Liver (tissue), 9 donors: ENCODE measurements around the gene ANXA11. TPM values are rescaled to one million over a fixed set of nuclear protein-coding genes. Genes with fewer than 3 reads are reported as not detected.

Source experiments
- DNase-seq: peaks from one replicate; pipeline ENCODE4 v3.0.0-alpha.2; 2017; ENCODE audit warnings: low spot score
- H3K27ac ChIP-seq, 2 donors: one replicate each; pipeline ENCODE4 v1.7.0; 2013; ENCODE audit warnings: inconsistent platforms in 2 of 2, low read length in 2 of 2, control low read depth in 1 of 2, low read depth in 1 of 2, mild to moderate bottlenecking in 1 of 2
- H3K27me3 ChIP-seq, 4 donors: one replicate each; pipeline versions ENCODE4 v1.6.1 to v1.7.0; 2013; ENCODE audit warnings: low read length in 3 of 4, inconsistent platforms in 1 of 4, mild to moderate bottlenecking in 1 of 4, moderate library complexity in 1 of 4; ENCODE audit not compliant: control insufficient read depth in 4 of 4, insufficient read depth in 4 of 4
- H3K36me3 ChIP-seq, 4 donors: one replicate each; pipeline versions ENCODE4 v1.6.1 to v1.7.0; 2013; ENCODE audit warnings: low read length in 3 of 4, mild to moderate bottlenecking in 3 of 4, low read depth in 1 of 4, moderate library complexity in 1 of 4; ENCODE audit not compliant: control insufficient read depth in 4 of 4, insufficient read depth in 3 of 4
- H3K4me1 ChIP-seq, 4 donors: one replicate each; pipeline versions ENCODE4 v1.6.1 to v1.7.0; 2013; ENCODE audit warnings: low read length in 3 of 4, mild to moderate bottlenecking in 3 of 4, moderate library complexity in 1 of 4; ENCODE audit not compliant: control insufficient read depth in 4 of 4, insufficient read depth in 4 of 4
- H3K4me3 ChIP-seq, 3 donors: one replicate each; pipeline versions ENCODE4 v1.6.1 to v1.7.0; 2013; ENCODE audit warnings: low read length in 3 of 3, control low read depth in 1 of 3, low read depth in 1 of 3, mild to moderate bottlenecking in 1 of 3
- H3K9ac ChIP-seq, 2 donors: one replicate each; pipeline ENCODE4 v1.7.0; 2013; ENCODE audit warnings: low read length in 2 of 2, mild to moderate bottlenecking in 2 of 2, moderate library complexity in 2 of 2, control low read depth in 1 of 2, low read depth in 1 of 2
- H3K9me3 ChIP-seq, 4 donors: one replicate each; pipeline versions ENCODE4 v1.6.1 to v1.7.0; 2013; ENCODE audit warnings: low read length in 3 of 4; ENCODE audit not compliant: control insufficient read depth in 4 of 4
- CTCF ChIP-seq: fragments of 150-350 bp; IDR thresholded peaks from 2 replicates; pipeline ENCODE4 v1.5.1; 2017; ENCODE audit warnings: improper control_type of control experiment, low read depth, low read length; ENCODE audit not compliant: missing input control
- EGR1 ChIP-seq, 2 donors: IDR thresholded peaks; 2 replicates each; pipeline ENCODE4 v1.6.1; 2016 to 2018; ENCODE audit warnings: antibody characterized with exemption in 2 of 2, low read depth in 2 of 2
- FOXA1 ChIP-seq: IDR thresholded peaks from 2 replicates; pipeline ENCODE4 v1.6.1; 2016; ENCODE audit warnings: antibody characterized with exemption
- GABPA ChIP-seq, 2 donors: IDR thresholded peaks in 1 of 2; conservative IDR thresholded peaks in 1 of 2; 2 replicates each; pipeline ENCODE4 v1.6.1; 2016; ENCODE audit warnings: antibody characterized with exemption in 2 of 2, mild to moderate bottlenecking in 1 of 2, moderate library complexity in 1 of 2
- HNF4A ChIP-seq, 2 donors: conservative IDR thresholded peaks; 2 replicates each; pipeline ENCODE4 v1.6.1; 2016; ENCODE audit warnings: antibody characterized with exemption in 2 of 2, mild to moderate bottlenecking in 2 of 2
- HNF4G ChIP-seq: IDR thresholded peaks from 2 replicates; pipeline ENCODE4 v1.6.1; 2016; ENCODE audit warnings: antibody characterized with exemption
- JUND ChIP-seq, 2 donors: IDR thresholded peaks; 2 replicates each; pipeline ENCODE4 v1.6.1; 2016; ENCODE audit warnings: antibody characterized with exemption in 2 of 2
- MAX ChIP-seq: IDR thresholded peaks from 2 replicates; pipeline ENCODE4 v1.6.1; 2016; ENCODE audit warnings: antibody characterized with exemption
- NR2F2 ChIP-seq: IDR thresholded peaks from 2 replicates; pipeline ENCODE4 v1.6.1; 2016; ENCODE audit warnings: antibody characterized with exemption
- RAD21 ChIP-seq, 2 donors: IDR thresholded peaks; 2 replicates each; pipeline ENCODE4 v1.6.1; 2016; ENCODE audit warnings: antibody characterized with exemption in 2 of 2, mild to moderate bottlenecking in 2 of 2
- RXRA ChIP-seq, 2 donors: IDR thresholded peaks; 2 replicates each; pipeline ENCODE4 v1.6.1; 2017 to 2018; ENCODE audit warnings: antibody characterized with exemption in 2 of 2, mild to moderate bottlenecking in 1 of 2
- SP1 ChIP-seq: IDR thresholded peaks from 2 replicates; pipeline ENCODE4 v1.6.1; 2018; ENCODE audit warnings: antibody characterized with exemption, mild to moderate bottlenecking
- TAF1 ChIP-seq: conservative IDR thresholded peaks from 2 replicates; pipeline ENCODE4 v1.6.1; 2016; ENCODE audit warnings: antibody characterized with exemption, mild to moderate bottlenecking
- YY1 ChIP-seq: IDR thresholded peaks from 2 replicates; pipeline ENCODE4 v1.6.1; 2016; ENCODE audit warnings: antibody characterized with exemption, mild to moderate bottlenecking
- ZBTB33 ChIP-seq: IDR thresholded peaks from 2 replicates; pipeline ENCODE4 v1.6.1; 2016; ENCODE audit warnings: antibody characterized with exemption
- WGBS: extraction: QIAGEN DNeasy Blood & Tissue Kit; methylation state at CpG from one replicate; pipeline ENCODE4 v1.1.7; 2013; 5-methylcytosine and 5-hydroxymethylcytosine counted together
- polyA plus RNA-seq, 2 donors: library from polyadenylated mRNA; stranded (reverse) in 1 of 2; unstranded in 1 of 2; fragments of 200-250 nt in 1 of 2; fragments of >200 nt in 1 of 2; fragmentation: Nextera tagmentation in 1 of 2; extraction: Ambion mirVana in 1 of 2; gene quantifications; one replicate each; pipeline versions ENCODE4 v1.2.1 to v1.2.3, GENCODE V29; 2013 to 2015
- total RNA-seq, 2 donors: library from RNA; depleted of rRNA; stranded (reverse); fragments of >200 nt; gene quantifications; one replicate each; pipeline ENCODE4 v1.2.3, GENCODE V29; 2014
- TF ChIP-seq, protein P1 (sequence below): IDR thresholded peaks from 2 replicates; pipeline ENCODE4 v1.6.1; 2016; ENCODE audit warnings: antibody characterized with exemption, mild to moderate bottlenecking
- donor health status: healthy.
- donor health status: healthy.
- donor health status: healthy.
- donor health status: healthy.
- donor health status: healthy.

Gene ANXA11
- total and polyA plus RNA-seq, 4 donors = 14.0 to 40.4 (median 24.8) TPM

DNA sequence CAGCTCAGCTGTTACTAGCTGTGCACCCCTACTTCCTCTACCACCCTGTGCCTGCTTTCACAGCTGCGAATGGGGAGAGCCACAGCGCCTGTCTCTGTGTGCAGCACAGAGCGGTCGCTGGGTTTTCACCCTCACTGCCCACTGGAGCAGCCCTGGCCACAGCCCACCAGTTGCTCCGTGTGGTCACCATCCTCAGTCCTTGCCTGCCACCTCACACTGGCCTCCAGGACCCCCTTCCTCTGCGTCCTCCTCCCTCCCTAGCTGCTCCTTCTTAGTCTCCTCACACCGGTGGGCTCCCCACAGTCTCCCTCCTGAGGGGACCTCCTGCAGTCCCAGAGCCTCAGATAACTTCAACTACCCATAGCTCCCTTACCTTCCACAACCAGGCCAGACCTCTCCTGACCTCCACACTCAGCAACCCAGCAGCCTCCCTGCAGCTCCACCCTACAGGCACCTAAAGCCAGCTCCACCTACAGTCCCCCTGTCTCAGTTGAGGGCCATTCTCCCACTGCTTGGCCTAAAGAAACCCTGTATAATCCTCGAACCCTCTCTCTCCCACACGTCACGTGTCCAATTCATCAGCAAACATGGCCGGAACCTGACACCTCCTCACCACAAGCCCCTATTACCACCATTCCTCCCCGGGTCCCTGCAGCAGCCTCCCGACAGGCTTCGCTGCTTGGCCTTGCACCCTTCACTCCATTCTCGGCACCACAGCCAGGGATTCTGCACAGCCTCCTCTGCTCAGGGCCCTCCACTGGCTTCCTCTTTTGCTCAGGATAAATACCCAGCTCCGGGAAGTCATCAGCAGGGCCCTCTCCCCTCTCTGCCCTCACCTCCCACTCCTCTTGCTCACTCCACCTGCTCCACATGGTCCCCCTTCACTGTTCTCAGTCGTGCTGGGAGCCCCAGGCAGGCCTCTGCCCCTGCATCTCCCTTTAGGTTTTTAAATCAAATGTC is 44.7 kb downstream of the ANXA11 start (continued):
- TF ChIP-seq EGR1 (IDR thresholded peaks at IDR 0.05; ENCODE audit: low read depth in 2 of 2) (no peak), GABPA (IDR thresholded peaks at IDR 0.05 in 1 of 2, conservative IDR thresholded peaks at IDR 0.05 in 1 of 2) (no peak)

DNA sequence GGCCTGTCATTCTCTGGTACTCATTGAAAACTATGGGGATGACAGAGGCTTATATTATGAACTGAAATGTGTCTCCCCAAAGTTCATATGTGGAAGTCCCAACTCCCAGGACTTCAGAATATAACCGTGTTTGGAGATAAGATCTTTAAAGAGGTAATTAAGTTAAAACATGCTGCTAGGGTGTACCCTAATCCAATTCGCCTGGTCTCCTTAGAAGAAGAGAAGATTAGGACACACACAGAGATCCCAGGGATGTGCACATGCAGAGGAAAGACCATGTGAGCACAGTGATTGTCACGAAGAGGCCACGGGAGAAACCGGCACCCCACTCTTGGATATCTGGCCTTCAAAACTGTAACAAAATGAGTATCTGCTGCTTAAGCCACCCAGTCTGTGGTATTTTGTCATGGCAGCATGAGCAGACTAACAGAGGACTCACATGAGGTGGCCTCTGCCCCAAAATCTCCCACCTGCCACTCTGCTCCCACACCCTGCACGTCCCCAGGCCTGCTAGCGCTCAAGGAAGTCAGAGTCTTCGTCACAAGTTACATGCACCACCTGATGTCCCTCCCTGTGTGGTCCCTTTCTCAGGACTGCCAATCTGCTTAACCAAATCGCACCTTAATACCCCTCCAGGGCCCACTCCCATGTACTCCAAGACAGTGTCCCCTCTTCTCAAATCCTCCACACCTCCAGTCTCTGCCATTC is 46.0 kb downstream of the ANXA11 start:
- H3K4me1 ChIP-seq = peaks cover 0 to 3% (median 0%) of the 10 kb centered on the region in 4 donors
- WGBS = 88% methylated on average over 9 of the region's 9 CpGs
- H3K36me3 ChIP-seq = peaks cover 11 to 71% (median 40%) of the 10 kb centered on the region in 4 donors
- no peak overlapping the region for H3K9ac ChIP-seq
- DNase-seq = no peak
- no peaks in the 10 kb centered on the region for H3K9me3 ChIP-seq
- TF ChIP-seq RXRA (IDR thresholded peaks at IDR 0.05) = no peak
- no peak for TF ChIP-seq HNF4G
- no peak for TF ChIP-seq RAD21 (IDR thresholded peaks at IDR 0.05)
- TF ChIP-seq SP1 = no peak
- TF ChIP-seq, protein P1, sequence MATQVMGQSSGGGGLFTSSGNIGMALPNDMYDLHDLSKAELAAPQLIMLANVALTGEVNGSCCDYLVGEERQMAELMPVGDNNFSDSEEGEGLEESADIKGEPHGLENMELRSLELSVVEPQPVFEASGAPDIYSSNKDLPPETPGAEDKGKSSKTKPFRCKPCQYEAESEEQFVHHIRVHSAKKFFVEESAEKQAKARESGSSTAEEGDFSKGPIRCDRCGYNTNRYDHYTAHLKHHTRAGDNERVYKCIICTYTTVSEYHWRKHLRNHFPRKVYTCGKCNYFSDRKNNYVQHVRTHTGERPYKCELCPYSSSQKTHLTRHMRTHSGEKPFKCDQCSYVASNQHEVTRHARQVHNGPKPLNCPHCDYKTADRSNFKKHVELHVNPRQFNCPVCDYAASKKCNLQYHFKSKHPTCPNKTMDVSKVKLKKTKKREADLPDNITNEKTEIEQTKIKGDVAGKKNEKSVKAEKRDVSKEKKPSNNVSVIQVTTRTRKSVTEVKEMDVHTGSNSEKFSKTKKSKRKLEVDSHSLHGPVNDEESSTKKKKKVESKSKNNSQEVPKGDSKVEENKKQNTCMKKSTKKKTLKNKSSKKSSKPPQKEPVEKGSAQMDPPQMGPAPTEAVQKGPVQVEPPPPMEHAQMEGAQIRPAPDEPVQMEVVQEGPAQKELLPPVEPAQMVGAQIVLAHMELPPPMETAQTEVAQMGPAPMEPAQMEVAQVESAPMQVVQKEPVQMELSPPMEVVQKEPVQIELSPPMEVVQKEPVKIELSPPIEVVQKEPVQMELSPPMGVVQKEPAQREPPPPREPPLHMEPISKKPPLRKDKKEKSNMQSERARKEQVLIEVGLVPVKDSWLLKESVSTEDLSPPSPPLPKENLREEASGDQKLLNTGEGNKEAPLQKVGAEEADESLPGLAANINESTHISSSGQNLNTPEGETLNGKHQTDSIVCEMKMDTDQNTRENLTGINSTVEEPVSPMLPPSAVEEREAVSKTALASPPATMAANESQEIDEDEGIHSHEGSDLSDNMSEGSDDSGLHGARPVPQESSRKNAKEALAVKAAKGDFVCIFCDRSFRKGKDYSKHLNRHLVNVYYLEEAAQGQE = no peak
- no peak for TF ChIP-seq CTCF
- no peaks in the 10 kb centered on the region for H3K27me3 ChIP-seq
- no peak overlapping the region for H3K4me3 ChIP-seq
- peak overlapping the region in 1 of 2 donors; percentile 9 for H3K27ac ChIP-seq

- Histone ChIP-seq H3K27ac (peak overlapping the region; percentile 9 to 19), H3K9me3 (no peaks in the 10 kb centered on the region), H3K36me3 (peaks cover 12 to 68% (median 37%) of the 10 kb centered on the region in 4 donors), H3K9ac (no peak overlapping the region), H3K4me3 (no peak overlapping the region), H3K4me1 (peaks cover 0 to 3% (median 0%) of the 10 kb centered on the region in 4 donors), H3K27me3 (no peaks in the 10 kb centered on the region)
- no peak for DNase-seq
- WGBS = 76% methylated on average over 14 of the region's 14 CpGs
- no peak for TF ChIP-seq ZBTB33
- peak; percentile 81 to 94 for TF ChIP-seq JUND (IDR thresholded peaks at IDR 0.05)
- TF ChIP-seq FOXA1 = no peak
- TF ChIP-seq HNF4A (conservative IDR thresholded peaks at IDR 0.05) = no peak
- TF ChIP-seq NR2F2 = no peak
- TF ChIP-seq CTCF = no peak
- TF ChIP-seq TAF1 = no peak
- peak in 1 of 2 donors; percentile 30 for TF ChIP-seq RAD21 (IDR thresholded peaks at IDR 0.05)
- TF ChIP-seq MAX = no peak
- no peak for TF ChIP-seq HNF4G
- TF ChIP-seq RXRA (IDR thresholded peaks at IDR 0.05) = no peak
- TF ChIP-seq YY1 = no peak
- no peak for TF ChIP-seq GABPA (IDR thresholded peaks at IDR 0.05 in 1 of 2, conservative IDR thresholded peaks at IDR 0.05 in 1 of 2)
These were observed 46.7 kb downstream of the ANXA11 start for GRCh38 chr10:80158598-80159127.
